GM21737 (cell line): ENCODE measurements around the gene IL4R.
"Not testable (repeated sequence)": the region's sequence is repeated elsewhere in the genome, so short reads cannot be mapped to it uniquely, and the experiment has no call there.

ENCODE experiments used
- ATAC-seq: cut with Tn5 transposase; IDR thresholded peaks from one replicate; pipeline ENCODE4 v1.9.1; 2021; ENCODE audit warnings: mild to moderate bottlenecking, moderate library complexity; ENCODE audit not compliant: unreplicated experiment

IL4R gene

GRCh38 chr16:27377666-27378485, 64.1 kb downstream of the IL4R start:
- no peak for ATAC-seq

DNA sequence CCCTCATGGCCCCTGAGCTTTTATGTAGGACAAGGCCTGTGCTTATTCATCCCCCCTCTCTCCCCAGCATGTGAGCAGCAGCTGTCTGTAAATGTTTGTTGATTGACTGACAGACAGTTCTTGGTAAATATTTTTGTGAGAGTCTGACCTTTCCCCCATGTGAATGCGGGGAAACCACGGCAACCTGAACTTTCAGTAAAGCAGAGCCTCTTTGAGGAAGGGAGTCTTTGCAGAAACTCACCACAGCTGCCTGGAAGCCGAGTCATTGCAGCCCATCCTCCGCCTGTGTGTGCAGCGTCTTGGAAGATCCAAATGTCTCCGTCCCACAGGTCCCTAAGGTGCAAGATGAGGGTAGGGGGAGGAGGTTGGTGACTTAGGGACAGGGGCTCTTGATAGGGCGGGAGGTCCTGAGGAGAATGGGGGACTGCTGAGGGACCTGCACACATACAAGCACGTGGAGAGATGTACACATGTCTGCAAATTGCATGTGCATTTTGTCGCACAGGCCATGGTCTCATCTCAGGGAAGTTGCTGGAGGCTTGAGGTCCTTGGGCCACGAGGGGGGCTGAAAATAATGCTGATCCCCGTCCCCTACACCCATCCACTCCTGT, 65.2 kb downstream of the IL4R start:
- no peak for ATAC-seq

- ATAC-seq, result no peak
These were observed 66.1 kb downstream of the IL4R start for GRCh38 chr16:27379919-27380318.

DNA sequence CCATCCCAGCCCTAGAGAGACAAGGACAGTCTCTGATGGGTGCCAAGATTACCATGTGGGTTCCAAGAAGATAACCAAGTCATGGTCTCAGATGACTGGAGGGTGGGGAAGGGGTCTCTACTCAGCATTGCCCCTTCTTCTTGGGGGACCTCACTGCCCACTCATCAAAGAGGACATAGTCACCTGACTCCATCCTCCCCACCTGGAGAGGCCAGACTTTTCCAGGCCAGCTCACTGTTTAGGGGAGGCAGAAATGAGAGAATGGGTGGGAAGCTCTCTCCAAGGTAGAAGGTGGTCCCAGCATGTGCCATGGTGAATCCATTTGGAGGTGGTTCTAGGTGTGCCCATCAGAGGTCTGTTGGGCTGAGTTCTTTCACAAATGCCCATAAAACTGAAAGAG, 67.5 kb downstream of the IL4R start:
- no peak for ATAC-seq

GRCh38 chr16:27381974-27382855, 68.4 kb downstream of the IL4R start:
- no peak for ATAC-seq

- ATAC-seq, result no peak
These were observed 69.9 kb downstream of the IL4R start for GRCh38 chr16:27383556-27384243.

DNA sequence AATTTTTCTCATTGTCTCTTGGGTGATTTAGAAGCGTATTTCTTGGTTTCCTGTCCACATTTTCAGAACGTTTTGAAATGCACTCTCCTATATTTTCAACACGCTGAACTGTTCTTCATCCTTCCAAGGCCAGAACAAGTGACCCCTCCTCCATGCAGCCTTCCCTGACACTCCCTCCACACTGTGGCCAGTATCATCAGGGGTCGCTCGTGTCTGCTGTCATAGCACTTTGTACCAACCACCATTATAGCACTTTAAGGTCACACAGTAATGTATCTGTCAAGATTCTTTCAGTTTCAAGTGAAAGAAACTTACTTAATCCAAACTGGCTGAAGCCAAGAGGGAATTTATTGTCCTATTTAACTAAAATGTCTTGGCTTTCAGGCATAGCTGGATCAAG, 70.7 kb downstream of the IL4R start:
- ATAC-seq, result no peak

DNA sequence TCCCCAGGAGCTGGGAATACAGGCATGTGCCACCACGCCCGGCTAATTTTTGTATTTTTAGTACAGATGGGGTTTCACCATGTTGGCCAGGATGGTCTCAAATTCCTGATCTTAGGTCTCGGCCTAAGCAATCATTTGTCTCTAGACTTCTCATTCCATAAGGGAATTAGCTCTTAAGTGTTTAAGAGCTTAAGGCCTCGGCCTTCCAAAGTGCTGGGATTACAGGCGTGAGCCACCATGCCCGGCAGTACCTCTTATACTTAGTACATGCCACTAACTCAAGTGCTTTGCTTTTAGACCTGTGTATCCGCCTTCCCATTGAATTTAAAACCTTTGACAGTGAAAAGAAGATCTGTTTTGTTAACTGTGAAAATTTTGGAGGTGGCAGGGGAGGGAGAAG, 71.6 kb downstream of the IL4R start:
- no peak for ATAC-seq

- ATAC-seq, result no peak
These were observed 72.9 kb downstream of the IL4R start for GRCh38 chr16:27386674-27387073.

GRCh38 chr16:27387724-27388123, 74.0 kb downstream of the IL4R start:
- ATAC-seq, result no peak

DNA sequence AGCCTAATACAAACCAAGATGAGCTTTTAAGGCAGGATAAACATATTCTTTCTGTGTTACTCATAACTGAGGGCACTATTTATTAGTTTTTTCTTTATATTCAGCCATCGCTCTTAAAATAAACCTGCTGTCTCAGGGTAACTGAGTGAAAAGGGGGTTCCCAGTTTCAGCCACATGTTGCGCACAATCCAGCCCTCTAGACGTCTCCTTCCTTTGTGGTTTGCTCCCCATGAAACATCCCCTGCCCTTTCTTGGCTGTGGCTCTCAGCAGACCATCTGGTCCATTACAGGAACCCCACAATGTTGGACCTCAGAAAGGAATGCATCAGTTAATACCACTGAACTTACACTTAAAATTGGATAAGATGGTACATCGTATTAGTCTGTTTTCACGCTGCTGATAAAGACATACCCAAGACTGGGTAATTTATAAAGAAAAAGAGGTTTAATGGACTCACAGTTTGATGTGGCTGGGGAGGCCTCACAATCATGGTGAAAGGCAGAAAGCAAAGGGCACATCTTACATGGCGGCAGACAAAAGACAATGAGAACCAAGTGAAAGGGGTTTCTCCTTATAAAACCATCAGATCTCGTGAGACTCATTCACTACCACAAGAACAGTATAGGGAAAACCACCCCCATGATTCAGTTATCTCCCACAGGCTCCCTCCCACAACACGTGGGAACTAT, 75.6 kb downstream of the IL4R start:
- ATAC-seq, result no peak

DNA sequence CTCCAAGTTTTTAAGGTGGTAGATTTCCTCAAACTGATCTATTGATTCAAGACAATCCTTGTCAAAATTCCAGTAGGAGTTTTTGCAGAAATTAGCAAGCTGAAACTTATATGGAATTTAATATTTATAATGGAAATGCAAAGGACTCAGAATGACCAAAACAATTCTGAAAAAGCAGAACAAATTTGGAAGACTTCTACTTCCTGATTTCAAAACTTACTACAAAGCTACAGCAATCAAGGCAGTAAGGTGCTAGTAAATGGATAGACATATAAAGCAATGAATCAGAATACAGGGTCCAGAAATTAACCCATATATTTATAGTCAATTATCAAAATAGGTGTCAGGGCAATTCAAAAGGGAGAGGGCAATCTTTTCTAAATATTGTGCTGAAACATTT, 76.4 kb downstream of the IL4R start:
- no peak for ATAC-seq

GRCh38 chr16:27392671-27393070, 78.9 kb downstream of the IL4R start:
- ATAC-seq, result no peak

DNA sequence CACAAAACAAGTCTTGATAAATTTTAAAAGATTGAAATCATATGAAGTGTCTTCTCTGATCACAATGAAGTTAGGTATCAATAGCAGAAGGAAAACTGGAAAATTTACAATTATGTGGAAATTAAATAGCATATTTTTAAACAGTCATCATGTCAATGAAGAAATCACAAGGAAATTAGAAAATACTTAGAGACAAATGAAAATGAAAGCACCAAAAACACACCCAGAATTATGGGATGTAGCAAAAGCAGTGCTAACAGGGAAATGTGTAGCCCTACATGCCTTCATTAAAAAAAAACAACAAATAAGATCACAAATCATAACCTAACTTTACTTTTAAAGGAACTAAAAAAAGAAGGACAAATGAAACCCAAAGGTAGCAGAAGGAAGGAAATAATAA, 80.7 kb downstream of the IL4R start:
- ATAC-seq, result no peak

DNA sequence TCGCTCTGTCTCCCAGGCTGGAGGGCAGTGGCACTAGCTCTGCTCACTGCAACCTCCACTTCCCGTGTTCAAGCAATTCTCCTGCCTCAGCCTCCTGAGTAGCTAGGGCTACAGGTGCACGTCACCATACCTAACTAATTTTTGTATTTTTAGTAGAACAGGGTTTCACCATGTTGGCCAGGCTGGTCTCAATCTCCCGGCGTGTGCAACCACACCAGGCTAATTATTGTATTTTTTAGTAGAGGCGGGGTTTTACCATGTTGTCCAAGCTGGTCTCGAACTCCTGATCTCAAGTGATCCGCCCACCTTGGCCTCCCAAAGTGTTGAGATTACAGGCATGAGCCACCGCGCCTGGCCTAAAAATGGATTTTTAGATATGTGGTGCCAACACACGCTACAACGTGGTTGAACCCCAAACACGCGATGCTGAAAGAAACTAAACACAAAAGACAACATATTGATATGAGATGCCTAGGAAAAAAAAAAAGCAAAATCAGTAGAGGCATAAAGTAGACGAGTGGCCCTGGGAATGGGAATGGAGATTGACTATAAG, 84.6 kb downstream of the IL4R start:
- not testable (repeated sequence) for ATAC-seq

DNA sequence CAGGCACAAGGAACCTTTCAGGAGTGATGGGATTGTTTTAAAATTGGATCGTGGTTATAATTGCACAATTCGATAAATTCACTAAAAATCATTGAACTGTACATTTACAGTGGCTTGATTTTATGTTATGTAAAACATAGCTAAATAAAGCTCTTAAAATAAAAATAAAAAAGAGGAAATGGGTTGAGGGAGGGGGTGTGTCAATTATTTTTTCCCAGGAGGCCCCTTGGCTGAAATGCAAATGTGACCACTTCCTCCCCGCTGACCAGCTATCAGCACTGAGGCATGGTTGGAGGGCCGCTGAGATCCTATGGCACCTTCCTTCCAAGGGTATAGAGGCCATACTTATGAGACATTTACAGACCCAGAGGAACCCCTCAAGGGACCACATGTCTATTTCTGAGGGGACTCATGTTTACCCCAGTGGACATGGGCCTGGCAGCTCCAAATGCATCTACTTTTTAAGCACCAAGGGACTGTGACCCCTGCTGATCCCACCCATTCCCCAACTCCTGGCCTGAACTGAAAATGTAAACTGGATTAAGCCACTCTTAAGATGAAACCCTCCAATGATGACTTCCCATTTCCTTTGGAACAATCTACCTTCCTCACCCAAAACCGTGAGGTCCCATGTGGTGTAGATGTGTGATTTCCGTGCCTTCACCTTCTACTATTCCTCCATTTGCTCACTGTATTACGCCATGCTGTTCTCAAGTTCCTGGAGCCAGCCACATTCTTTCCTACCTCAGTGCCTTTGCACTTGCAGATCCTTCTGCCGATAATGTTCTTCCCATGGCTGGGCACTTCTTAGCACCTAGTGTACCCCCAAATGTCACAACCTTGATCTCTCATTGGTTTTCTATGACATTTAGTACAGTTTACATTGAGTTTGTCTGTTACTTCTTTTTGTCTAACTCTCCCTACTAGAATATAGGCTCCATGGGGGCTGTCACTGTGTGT, 85.4 kb downstream of the IL4R start:
- ATAC-seq, result peak; percentile 32

GRCh38 chr16:27399969-27400368, 86.2 kb downstream of the IL4R start:
- ATAC-seq, result no peak

- no peak for ATAC-seq
These were observed 87.2 kb downstream of the IL4R start for GRCh38 chr16:27400751-27401620.
